Measurements from ENCODE around the gene NCKAP5.

DNA sequence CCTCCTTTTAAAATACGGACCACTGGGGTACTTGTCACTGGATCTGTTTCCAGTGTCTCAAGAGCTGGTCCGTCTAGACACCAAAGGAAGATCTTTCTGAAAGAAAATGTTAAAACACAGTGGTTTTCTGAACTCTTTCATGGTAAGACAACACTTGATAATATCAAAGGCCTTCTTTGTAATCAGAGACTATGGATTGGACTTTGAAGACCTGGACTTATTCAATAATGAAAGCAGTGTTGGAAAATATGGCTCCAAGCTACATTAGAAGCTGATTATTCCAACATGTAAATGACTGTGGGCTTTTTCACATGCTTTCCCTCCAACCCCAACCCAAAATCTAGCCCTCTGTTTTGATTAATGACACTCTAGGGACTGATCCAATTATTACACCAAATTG is 568.8 kb downstream of the NCKAP5 start:
- TF ChIP-seq EZH2 (IDR thresholded peaks at IDR 0.05; ENCODE audit: insufficient read depth, poor library complexity, severe bottlenecking) (no peak), EZH2phosphoT487 (IDR thresholded peaks at IDR 0.05; ENCODE audit: insufficient read depth, low read depth) (no peak)

Measured in GM23248 (cell line).